Activated B cell treated with CpG ODN at 0.5 μM for 24 hours (primary cell): Measurements from ENCODE around the gene HSD11B1L. TPM values are rescaled to one million over a fixed set of nuclear protein-coding genes. Genes with fewer than 3 reads are reported as not detected.

Experiments used
- ATAC-seq: fragments of 200-7000 bp; cut with Tn5 transposase; one replicate; pipeline ENCODE4 v1.10.0; 2021; ENCODE audit warnings: low read depth, mild to moderate bottlenecking, moderate library complexity
- CTCF ChIA-PET: fragments of 350-600 bp; sonication (Branson Sonifier 250); formaldehyde crosslinking; loops from one replicate; lab custom pipeline; 2021; ENCODE audit warnings: antibody characterized with exemption; lab: Charles Lee
- POLR2A ChIA-PET: fragments of 350-600 bp; sonication (Branson Sonifier 250); formaldehyde crosslinking; loops from one replicate; lab custom pipeline; 2021; ENCODE audit warnings: antibody characterized with exemption; lab: Charles Lee
- DNase-seq: peaks from one replicate; pipeline ENCODE4 v3.0.0; 2022
- H3K27ac Mint-ChIP-seq: one replicate; pipeline ENCODE4 v1.8.0; 2020; ENCODE audit warnings: mixed read lengths
- H3K27me3 Mint-ChIP-seq: one replicate; pipeline ENCODE4 v1.8.0; 2021; ENCODE audit warnings: mixed read lengths
- H3K36me3 Mint-ChIP-seq: one replicate; pipeline ENCODE4 v1.8.0; 2021; ENCODE audit warnings: low read depth, mixed read lengths
- H3K4me1 Mint-ChIP-seq: one replicate; pipeline ENCODE4 v1.8.0; 2021; ENCODE audit warnings: mixed read lengths
- H3K4me3 Mint-ChIP-seq: one replicate; pipeline ENCODE4 v1.8.0; 2020; ENCODE audit warnings: mild to moderate bottlenecking, mixed read lengths
- H3K9me3 Mint-ChIP-seq: one replicate; pipeline ENCODE4 v1.8.0; 2020; ENCODE audit warnings: mixed read lengths
- CTCF ChIP-seq: fragments of 200-600 bp; IDR thresholded peaks from one replicate; pipeline ENCODE4 v1.8.0; 2022; ENCODE audit warnings: antibody characterized with exemption, mild to moderate bottlenecking
- intact Hi-C: fragments of 100-400 bp; cut with micrococcal nuclease; formaldehyde crosslinking; loops from one replicate; pipeline ENCODE4 v1.15.1; 2024
- total RNA-seq: library from RNA; stranded (reverse); gene quantifications from 2 replicates; pipeline ENCODE4 v1.2.3, GENCODE V29; 2022

The HSD11B1L gene
- total RNA-seq, 1 donor from 2014 or later: 1.5 TPM

- Mint-ChIP-seq H3K4me3 (no peak overlapping the region), H3K4me1 (peaks cover 24% of the 10 kb centered on the region), H3K27ac (no peak overlapping the region), H3K9me3 (no peaks in the 10 kb centered on the region), H3K36me3 (peaks cover 67% of the 10 kb centered on the region), H3K27me3 (no peaks in the 10 kb centered on the region)
- CTCF ChIA-PET: no interaction called here
- DNase-seq: no peak
- POLR2A ChIA-PET: interaction anchor here (1.1 kb wide), 1 partner anchor 8 kb away, joined by 4 read pairs; no protein-coding TSS in a partner anchor
- TF ChIP-seq CTCF: no peak
- no peak for ATAC-seq
- intact Hi-C loops: no loop called here
Measured at GRCh38 chr19:5694956-5695648, 14.3 kb downstream of the HSD11B1L start.

- intact Hi-C loops: no loop called here
- peaks cover 18% of the 10 kb centered on the region for H3K4me1 Mint-ChIP-seq
- ATAC-seq (no peak), DNase-seq (no peak)
- H3K4me3 Mint-ChIP-seq: no peak overlapping the region
- ChIA-PET POLR2A (interaction anchor here (1.1 kb wide), 1 partner anchor 9 kb away, joined by 4 read pairs; no protein-coding TSS in a partner anchor), CTCF (no interaction called here)
- no peak overlapping the region for H3K27ac Mint-ChIP-seq
- H3K36me3 Mint-ChIP-seq: peaks cover 66% of the 10 kb centered on the region
- H3K9me3 Mint-ChIP-seq: no peaks in the 10 kb centered on the region
- H3K27me3 Mint-ChIP-seq: no peaks in the 10 kb centered on the region
- no peak for TF ChIP-seq CTCF
Measured at GRCh38 chr19:5695649-5696195, 14.9 kb downstream of the HSD11B1L start.

- Mint-ChIP-seq H3K27ac (no peak overlapping the region), H3K27me3 (no peaks in the 10 kb centered on the region), H3K4me3 (no peak overlapping the region), H3K4me1 (peaks cover 13% of the 10 kb centered on the region), H3K9me3 (no peaks in the 10 kb centered on the region), H3K36me3 (peaks cover 67% of the 10 kb centered on the region)
- no peak for TF ChIP-seq CTCF
- DNase-seq: no peak
- ATAC-seq: no peak
- CTCF ChIA-PET: no interaction called here
- intact Hi-C loops: no loop called here
- POLR2A ChIA-PET: interaction anchor here (1.1 kb wide), 1 partner anchor 9 kb away, joined by 4 read pairs; no protein-coding TSS in a partner anchor
Measured at GRCh38 chr19:5696196-5697021, 15.6 kb downstream of the HSD11B1L start.

- no peak for DNase-seq
- ChIA-PET POLR2A (no interaction called here), CTCF (no interaction called here)
- peaks cover 66% of the 10 kb centered on the region for H3K36me3 Mint-ChIP-seq
- peaks cover 9% of the 10 kb centered on the region for H3K4me1 Mint-ChIP-seq
- peak overlapping the region; percentile 18 for H3K27ac Mint-ChIP-seq
- TF ChIP-seq CTCF: no peak
- no peak for ATAC-seq
- H3K4me3 Mint-ChIP-seq: no peak overlapping the region
- H3K9me3 Mint-ChIP-seq: no peaks in the 10 kb centered on the region
- no peaks in the 10 kb centered on the region for H3K27me3 Mint-ChIP-seq
- intact Hi-C loops: no loop called here
Measured at GRCh38 chr19:5697022-5697889, 16.4 kb downstream of the HSD11B1L start.
